Activated T-cell treated with anti-CD3 and anti-CD28 coated beads, Interleukin-2, amount 50 U/mL, for 48 hours (primary cell): Measurements from ENCODE around the gene PHOX2A.
"Not testable (repeated sequence)": the region's sequence is repeated elsewhere in the genome, so short reads cannot be mapped to it uniquely, and the experiment has no call there.

ENCODE experiments used
- DNase-seq, 2 experiments: peaks; one replicate each; pipeline ENCODE4 v3.0.0-alpha.2; 2020

PHOX2A gene

GRCh38 chr11:72244060-72244360 is at the start of gene PHOX2A:
PHOX2A (minus strand) TSS chr11:72244176; CDS start chr11:72244004, 172 bp downstream.
- no peak for DNase-seq

GRCh38 chr11:72293391-72293790 is 49.4 kb upstream of the PHOX2A start:
- DNase-seq = no peak

- DNase-seq = no peak
These were observed 48.3 kb upstream of the PHOX2A start for GRCh38 chr11:72292106-72292785.

- not testable (repeated sequence) for DNase-seq
These were observed 46.8 kb upstream of the PHOX2A start for GRCh38 chr11:72290741-72291140.

GRCh38 chr11:72287293-72287692 is 43.3 kb upstream of the PHOX2A start:
- no peak for DNase-seq

- DNase-seq = no peak
These were observed 40.0 kb upstream of the PHOX2A start for GRCh38 chr11:72283947-72284346.

GRCh38 chr11:72280726-72281315 is 36.8 kb upstream of the PHOX2A start:
- no peak for DNase-seq

- no peak for DNase-seq
These were observed 36.1 kb upstream of the PHOX2A start for GRCh38 chr11:72280037-72280436.

- no peak for DNase-seq
These were observed 34.9 kb upstream of the PHOX2A start for GRCh38 chr11:72278905-72279304.

GRCh38 chr11:72274435-72274834 is 30.5 kb upstream of the PHOX2A start:
- no peak for DNase-seq

GRCh38 chr11:72271980-72272379 is 28.0 kb upstream of the PHOX2A start:
- DNase-seq = no peak

GRCh38 chr11:72267956-72268617 is 24.1 kb upstream of the PHOX2A start:
- DNase-seq = no peak

- not testable (repeated sequence) for DNase-seq
These were observed 23.0 kb upstream of the PHOX2A start for GRCh38 chr11:72266960-72267359.

GRCh38 chr11:72265951-72266350 is 22.0 kb upstream of the PHOX2A start:
- DNase-seq = no peak

- no peak for DNase-seq
These were observed 19.4 kb upstream of the PHOX2A start for GRCh38 chr11:72263361-72263760.

GRCh38 chr11:72260574-72260973 is 16.6 kb upstream of the PHOX2A start:
- DNase-seq = no peak

- DNase-seq = no peak
These were observed 15.5 kb upstream of the PHOX2A start for GRCh38 chr11:72259490-72259889.

GRCh38 chr11:72257570-72257969 is 13.6 kb upstream of the PHOX2A start:
- no peak for DNase-seq

GRCh38 chr11:72254299-72254993 is 10.5 kb upstream of the PHOX2A start:
- no peak for DNase-seq

GRCh38 chr11:72253392-72253791 is 9.4 kb upstream of the PHOX2A start:
- DNase-seq = no peak

GRCh38 chr11:72251614-72252013 is 7.6 kb upstream of the PHOX2A start:
- no peak for DNase-seq

GRCh38 chr11:72250661-72251464 is 6.9 kb upstream of the PHOX2A start:
- DNase-seq = no peak

- DNase-seq = no peak
These were observed 6.0 kb upstream of the PHOX2A start for GRCh38 chr11:72249961-72250360.
